ENCODE results near the gene RPS21.

DNA sequence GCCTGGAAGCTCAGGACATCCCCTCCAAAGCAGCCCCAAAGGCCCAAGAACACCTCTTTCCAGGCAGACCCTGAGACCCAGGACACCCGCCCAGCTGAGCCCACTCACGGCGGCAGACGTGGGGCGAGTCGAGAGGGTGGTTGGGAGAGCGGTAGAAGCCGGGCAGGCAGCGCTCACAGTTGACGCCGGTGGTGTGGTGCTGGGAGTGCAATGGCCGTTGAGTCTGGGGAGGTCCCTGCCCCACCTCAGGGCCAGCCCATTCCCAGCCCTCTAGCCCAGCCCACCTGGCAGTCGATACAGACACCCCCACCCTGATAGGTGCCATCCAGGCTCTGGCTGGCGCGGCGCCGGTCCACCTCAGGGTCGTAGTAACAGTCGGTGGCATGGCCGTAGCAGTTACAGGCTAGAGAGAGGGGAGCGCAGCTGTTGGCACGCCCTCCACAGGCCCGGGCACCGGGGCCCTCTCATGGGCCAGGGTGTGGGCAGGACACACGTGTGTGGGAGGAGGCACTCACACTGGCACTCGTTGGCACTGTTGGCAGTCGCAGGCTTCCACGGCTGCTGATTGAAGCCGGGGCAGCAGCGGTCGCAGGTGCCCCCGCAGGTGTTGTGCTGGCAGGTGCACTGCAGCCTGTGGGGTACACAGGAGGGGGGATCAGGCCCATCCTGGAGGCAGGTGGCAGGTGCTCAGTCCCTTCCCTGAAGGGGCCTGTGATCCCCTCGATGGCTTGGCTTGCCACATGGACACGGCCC is 40.3 kb upstream of the RPS21 start:
- TF ChIP-seq, protein P1, sequence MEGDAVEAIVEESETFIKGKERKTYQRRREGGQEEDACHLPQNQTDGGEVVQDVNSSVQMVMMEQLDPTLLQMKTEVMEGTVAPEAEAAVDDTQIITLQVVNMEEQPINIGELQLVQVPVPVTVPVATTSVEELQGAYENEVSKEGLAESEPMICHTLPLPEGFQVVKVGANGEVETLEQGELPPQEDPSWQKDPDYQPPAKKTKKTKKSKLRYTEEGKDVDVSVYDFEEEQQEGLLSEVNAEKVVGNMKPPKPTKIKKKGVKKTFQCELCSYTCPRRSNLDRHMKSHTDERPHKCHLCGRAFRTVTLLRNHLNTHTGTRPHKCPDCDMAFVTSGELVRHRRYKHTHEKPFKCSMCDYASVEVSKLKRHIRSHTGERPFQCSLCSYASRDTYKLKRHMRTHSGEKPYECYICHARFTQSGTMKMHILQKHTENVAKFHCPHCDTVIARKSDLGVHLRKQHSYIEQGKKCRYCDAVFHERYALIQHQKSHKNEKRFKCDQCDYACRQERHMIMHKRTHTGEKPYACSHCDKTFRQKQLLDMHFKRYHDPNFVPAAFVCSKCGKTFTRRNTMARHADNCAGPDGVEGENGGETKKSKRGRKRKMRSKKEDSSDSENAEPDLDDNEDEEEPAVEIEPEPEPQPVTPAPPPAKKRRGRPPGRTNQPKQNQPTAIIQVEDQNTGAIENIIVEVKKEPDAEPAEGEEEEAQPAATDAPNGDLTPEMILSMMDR (IDR thresholded peaks at IDR 0.05 in 8 of 11, conservative IDR thresholded peaks at IDR 0.05 in 3 of 11): no peak
- peak in 1 of 3 donors; percentile 48 for TF ChIP-seq POLR2AphosphoS5 (IDR thresholded peaks at IDR 0.05)
